ENCODE results near the gene LAMP5.

DNA sequence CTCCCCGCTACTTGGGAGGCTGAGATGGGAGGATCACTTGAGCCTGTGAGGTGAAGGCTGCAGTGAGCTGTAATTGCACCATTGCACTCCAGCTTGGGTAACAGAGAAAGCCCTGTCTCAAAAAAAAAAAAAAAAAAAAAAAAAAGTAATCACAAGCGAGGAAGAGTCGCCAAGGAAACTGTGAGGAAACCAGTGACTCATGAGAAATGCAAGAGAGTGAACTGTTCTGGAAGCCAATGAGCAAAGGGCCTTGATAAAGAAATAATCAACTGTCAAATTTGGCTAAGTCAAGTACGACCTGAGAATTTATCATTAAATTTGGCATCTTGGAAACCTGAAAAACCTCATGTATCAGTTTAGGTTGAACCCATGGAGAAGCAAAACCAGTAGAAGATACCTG lies 16.1 kb upstream of the LAMP5 start:
- no peak for TF ChIP-seq POLR2A (IDR thresholded peaks at IDR 0.05)
- TF ChIP-seq, protein P1, sequence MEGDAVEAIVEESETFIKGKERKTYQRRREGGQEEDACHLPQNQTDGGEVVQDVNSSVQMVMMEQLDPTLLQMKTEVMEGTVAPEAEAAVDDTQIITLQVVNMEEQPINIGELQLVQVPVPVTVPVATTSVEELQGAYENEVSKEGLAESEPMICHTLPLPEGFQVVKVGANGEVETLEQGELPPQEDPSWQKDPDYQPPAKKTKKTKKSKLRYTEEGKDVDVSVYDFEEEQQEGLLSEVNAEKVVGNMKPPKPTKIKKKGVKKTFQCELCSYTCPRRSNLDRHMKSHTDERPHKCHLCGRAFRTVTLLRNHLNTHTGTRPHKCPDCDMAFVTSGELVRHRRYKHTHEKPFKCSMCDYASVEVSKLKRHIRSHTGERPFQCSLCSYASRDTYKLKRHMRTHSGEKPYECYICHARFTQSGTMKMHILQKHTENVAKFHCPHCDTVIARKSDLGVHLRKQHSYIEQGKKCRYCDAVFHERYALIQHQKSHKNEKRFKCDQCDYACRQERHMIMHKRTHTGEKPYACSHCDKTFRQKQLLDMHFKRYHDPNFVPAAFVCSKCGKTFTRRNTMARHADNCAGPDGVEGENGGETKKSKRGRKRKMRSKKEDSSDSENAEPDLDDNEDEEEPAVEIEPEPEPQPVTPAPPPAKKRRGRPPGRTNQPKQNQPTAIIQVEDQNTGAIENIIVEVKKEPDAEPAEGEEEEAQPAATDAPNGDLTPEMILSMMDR (IDR thresholded peaks at IDR 0.05), result no peak
